HepG2 (cell line): ENCODE data around the gene RABGAP1L. TPM values are rescaled to one million over a fixed set of nuclear protein-coding genes. Genes with fewer than 3 reads are reported as not detected.
A peak's percentile ranks its signal among the peaks of the same experiment; 100 is the strongest.

Source experiments
- ATAC-seq: fragments of 200-7000 bp; cut with Tn5 transposase; 3 replicates; pipeline ENCODE4 v1.9.1; 2020; ENCODE audit warnings: mild to moderate bottlenecking, moderate library complexity
- BruUV-seq: library from RNA; stranded (reverse); fragments of 400-500 nt; replicated peaks from 2 replicates; lab custom pipeline; 2021; lab: Mats Ljungman, UMichigan
- CTCF ChIA-PET: fragments of 300-600 bp; formaldehyde crosslinking; extraction: SDS; loops from one replicate; lab custom pipeline; 2021; ENCODE audit warnings: low total read pairs, inconsistent platforms, low intra/inter-chr PET ratio; lab: Yijun Ruan, JAX
- POLR2A ChIA-PET: fragments of 350-600 bp; sonication (Branson Sonifier 250); formaldehyde crosslinking; loops from one replicate; lab custom pipeline; 2020; ENCODE audit warnings: antibody characterized with exemption, inconsistent platforms; lab: Yijun Ruan, JAX
- DNase-seq: peaks from one replicate; pipeline ENCODE4 v3.0.0-alpha.2; 2015; ENCODE audit warnings: low spot score
- FAIRE-seq: peaks from 3 replicates; lab custom pipeline; 2011; peaks lifted over from hg19 to GRCh38; lab: Jason Lieb, UNC
- H2AFZ ChIP-seq: one replicate; pipeline ENCODE4 v1.6.1; 2011; ENCODE audit warnings: low read length, inconsistent platforms
- H3K27ac ChIP-seq: fragments of 300-600 bp; 3 replicates; pipeline ENCODE4 v1.8.0; 2011; ENCODE audit warnings: mixed run types, mild to moderate bottlenecking, mixed read lengths, low read length, inconsistent platforms; ENCODE audit not compliant: insufficient read depth; ENCODE audit errors: extremely low read length
- H3K27me3 ChIP-seq, 2 experiments: fragments of 200-600 bp in 1 of 2; 2 replicates in 1 of 2; 3 replicates in 1 of 2; pipeline versions ENCODE4 v1.6.0 to v1.8.0; 2011; ENCODE audit warnings: low read length in 2 of 2, mild to moderate bottlenecking in 2 of 2, moderate library complexity in 2 of 2, inconsistent platforms in 1 of 2; ENCODE audit not compliant: insufficient read depth in 2 of 2, control insufficient read depth in 1 of 2
- H3K36me3 ChIP-seq, 2 experiments: fragments of 200-600 bp in 1 of 2; replicated peaks in 1 of 2; 2 replicates in 1 of 2; 3 replicates in 1 of 2; pipeline versions ENCODE4 v1.5.1 to v1.8.0; 2011; ENCODE audit warnings: low read length in 2 of 2, inconsistent platforms in 1 of 2; ENCODE audit not compliant: insufficient read depth in 2 of 2, control insufficient read depth in 1 of 2
- H3K4me1 ChIP-seq: 2 replicates; pipeline ENCODE4 v1.5.1; 2012; ENCODE audit warnings: low read length, inconsistent platforms; ENCODE audit not compliant: insufficient read depth
- H3K4me2 ChIP-seq: 2 replicates; pipeline ENCODE4 v1.6.0; 2011; ENCODE audit warnings: low read depth, low read length, inconsistent platforms
- H3K4me3 ChIP-seq, 3 experiments: fragments of 200-600 bp in 1 of 3; sonication (generic), shearing (Covaris generic) in 1 of 3; replicated peaks in 1 of 3; 2 replicates each; pipeline ENCODE4 v1.5.1; 2011 to 2016; ENCODE audit warnings: low read length in 3 of 3, inconsistent platforms in 2 of 3, low read depth in 2 of 3, mild to moderate bottlenecking in 2 of 3, control low read depth in 1 of 3, mixed read lengths in 1 of 3; ENCODE audit not compliant: insufficient read depth in 1 of 3
- H3K79me2 ChIP-seq: one replicate; pipeline ENCODE4 v1.6.1; 2011; ENCODE audit warnings: low read length, inconsistent platforms; ENCODE audit not compliant: insufficient read depth
- H3K9ac ChIP-seq: 2 replicates; pipeline ENCODE4 v1.6.0; 2011; ENCODE audit warnings: mild to moderate bottlenecking, low read depth, low read length, inconsistent platforms; ENCODE audit not compliant: insufficient read depth
- H3K9me3 ChIP-seq: 2 replicates; pipeline ENCODE4 v1.5.1; 2012; ENCODE audit warnings: mild to moderate bottlenecking, low read length
- H4K20me1 ChIP-seq: 2 replicates; pipeline ENCODE4 v1.6.0; 2011; ENCODE audit warnings: inconsistent platforms, mild to moderate bottlenecking, low read length, moderate library complexity; ENCODE audit not compliant: insufficient read depth
- BCL6 ChIP-seq: IDR thresholded peaks from 2 replicates; pipeline ENCODE4 v1.6.1; 2016; ENCODE audit warnings: missing genetic modification reagents, missing compliant biosample characterization
- CSRNP2 ChIP-seq: sonication (generic); formaldehyde crosslinking; conservative IDR thresholded peaks from 2 replicates; pipeline ENCODE4 v1.8.0; 2022; ENCODE audit warnings: low read depth, missing genetic modification reagents
- GATAD1 ChIP-seq: IDR thresholded peaks from 2 replicates; pipeline ENCODE4 v1.6.1; 2016; ENCODE audit warnings: missing genetic modification reagents, missing compliant biosample characterization
- KDM6A ChIP-seq: IDR thresholded peaks from 2 replicates; pipeline ENCODE4 v1.6.1; 2016; ENCODE audit warnings: low read depth
- MYPOP ChIP-seq: sonication (generic); formaldehyde crosslinking; IDR thresholded peaks from 2 replicates; pipeline ENCODE4 v1.8.1; 2023; ENCODE audit warnings: mild to moderate bottlenecking, moderate library complexity, missing genetic modification reagents
- THRA ChIP-seq: sonication (generic); formaldehyde crosslinking; IDR thresholded peaks from 2 replicates; pipeline ENCODE4 v1.4.0; 2020; ENCODE audit warnings: missing genetic modification reagents, borderline replicate concordance
- ZNF160 ChIP-seq: sonication (generic); formaldehyde crosslinking; IDR thresholded peaks from 2 replicates; pipeline ENCODE4 v1.8.0; 2022; ENCODE audit warnings: mild to moderate bottlenecking, inconsistent platforms, missing genetic modification reagents
- ZNF598 ChIP-seq: sonication (generic); formaldehyde crosslinking; IDR thresholded peaks from 2 replicates; pipeline ENCODE4 v1.5.1; 2020; ENCODE audit warnings: mild to moderate bottlenecking, missing genetic modification reagents, borderline replicate concordance
- WGBS: methylation state at CpG from one replicate; pipeline ENCODE4 v1.1.6; 2017; ENCODE audit warnings: low lambda C conversion rate; 5-methylcytosine and 5-hydroxymethylcytosine counted together
- in situ Hi-C: cut with HindIII; loops from 2 replicates; pipeline ENCODE4 v1.10.0; 2017; ENCODE audit warnings: low pct_unique_long_range_greater_than_20kb; ENCODE audit not compliant: extremely low pct_ligation_motif_present
- intact Hi-C: fragments of 100-400 bp; cut with micrococcal nuclease; formaldehyde crosslinking; loops from one replicate; pipeline ENCODE4 v1.10.0; 2022; ENCODE audit not compliant: unreplicated experiment
- polyA plus RNA-seq, 8 experiments: library from polyadenylated mRNA; depleted of rRNA in 3 of 8; stranded (reverse) in 7 of 8; unstranded in 1 of 8; fragments of >200 nt; fragmentation: Illumina TruSeq in 4 of 8; extraction: Trizol in 4 of 8; gene quantifications; 2 replicates each; pipeline versions ENCODE4 v1.2.1 to v1.2.3, GENCODE V29; 2011 to 2016; ENCODE audit warnings: low read depth in 4 of 8, missing spikeins in 1 of 8, mixed read lengths in 1 of 8; ENCODE audit not compliant: insufficient read depth in 1 of 8
- total RNA-seq, 5 experiments: library from RNA; depleted of rRNA; stranded (reverse); fragments of >200 nt; fragmentation: Illumina TruSeq; extraction: Trizol; gene quantifications; 2 replicates each; pipeline ENCODE4 v1.2.3, GENCODE V29; 2016; ENCODE audit warnings: low read depth in 1 of 5

Gene RABGAP1L
- total and polyA plus RNA-seq, 2 of the 13 experiments (the other 11 are each of a cell fraction or from before 2014, with no cell fraction given): 7.9 to 22.6 TPM

GRCh38 chr1:174324939-174325338, 165.6 kb downstream of the RABGAP1L start (continued):
- no peak for TF ChIP-seq MYPOP (CRISPR knock-in tag)
- no peak for TF ChIP-seq BCL6 (CRISPR knock-in tag)
- no peak for TF ChIP-seq ZNF598 (CRISPR knock-in tag)
- TF ChIP-seq CSRNP2 (CRISPR knock-in tag): no peak
- TF ChIP-seq GATAD1: no peak
- no peak for TF ChIP-seq KDM6A (CRISPR knock-in tag)
- TF ChIP-seq THRA (CRISPR knock-in tag): no peak
- TF ChIP-seq, all 625 proteins: peak for 0

- Histone ChIP-seq H3K79me2 (no peaks in the 10 kb centered on the region), H2AFZ (no peak overlapping the region), H3K4me3 (no peak overlapping the region), H3K36me3 (0 out of 5 replicates have a peak, but pooled peaks cover 2 to 6% of the 10 kb centered on the region in 2 experiments), H3K9me3 (peaks cover 24% of the 10 kb centered on the region), H3K4me1 (no peaks in the 10 kb centered on the region), H3K27ac (no peak overlapping the region), H3K27me3 (no peaks in the 10 kb centered on the region; a peak in 1 of 5 replicates), H3K9ac (no peak overlapping the region), H4K20me1 (no peaks in the 10 kb centered on the region), H3K4me2 (no peak overlapping the region)
- ChIA-PET POLR2A (no interaction called here), CTCF (no interaction called here)
- TF ChIP-seq ZNF160 (CRISPR knock-in tag): peak; percentile 99
- no peak for TF ChIP-seq CSRNP2 (CRISPR knock-in tag)
- DNase-seq: no peak
- WGBS: 95% methylated on average over 3 of the region's 3 CpGs
- no peak for ATAC-seq
- no TSS peak for BruUV-seq
- in situ Hi-C loops (no loop called here), intact Hi-C loops (no loop called here)
- FAIRE-seq: no peak
These were observed 167.0 kb downstream of the RABGAP1L start for GRCh38 chr1:174326278-174326677.
